OCI-LY1 (cell line): Measurements from ENCODE around the gene ARHGEF39.
"Not testable (repeated sequence)": the region's sequence is repeated elsewhere in the genome, so short reads cannot be mapped to it uniquely, and the experiment has no call there.

ENCODE experiments used
- H2AFZ ChIP-seq: fragments of 200-600 bp; sonication (generic), shearing (Covaris generic); 2 replicates; pipeline ENCODE4 v1.6.0; 2014; ENCODE audit warnings: antibody characterized with exemption, mild to moderate bottlenecking, low read length
- H3F3A ChIP-seq: fragments of 200-600 bp; sonication (generic), shearing (Covaris generic); 2 replicates; pipeline ENCODE4 v1.6.0; 2014; ENCODE audit warnings: mild to moderate bottlenecking, antibody characterized with exemption, low read length, moderate library complexity; ENCODE audit not compliant: insufficient read depth
- H3K27ac ChIP-seq: fragments of 200-600 bp; sonication (generic); 2 replicates; pipeline ENCODE4 v1.5.1; 2014; ENCODE audit warnings: low read length, mixed run types, mild to moderate bottlenecking, low read depth; ENCODE audit not compliant: poor library complexity, severe bottlenecking
- H3K27me3 ChIP-seq: fragments of 200-600 bp; sonication (generic); 2 replicates; pipeline ENCODE4 v1.6.0; 2014; ENCODE audit warnings: antibody characterized with exemption, mild to moderate bottlenecking, low read length, moderate library complexity; ENCODE audit not compliant: insufficient read depth
- H3K36me3 ChIP-seq: fragments of 200-600 bp; sonication (generic); 2 replicates; pipeline ENCODE4 v1.6.1; 2014; ENCODE audit warnings: mild to moderate bottlenecking, antibody characterized with exemption, low read length, moderate library complexity, mixed read lengths; ENCODE audit not compliant: insufficient read depth
- H3K4me1 ChIP-seq: fragments of 200-600 bp; sonication (generic); 2 replicates; pipeline ENCODE4 v1.5.1; 2014; ENCODE audit warnings: mild to moderate bottlenecking, low read length, moderate library complexity; ENCODE audit not compliant: insufficient read depth, severe bottlenecking
- H3K4me2 ChIP-seq: fragments of 200-600 bp; sonication (generic), shearing (Covaris generic); 2 replicates; pipeline ENCODE4 v1.6.1; 2014; ENCODE audit warnings: low read length
- H3K4me3 ChIP-seq: fragments of 200-600 bp; sonication (generic); 2 replicates; pipeline ENCODE4 v1.5.1; 2014; ENCODE audit warnings: low read length, low read depth, mild to moderate bottlenecking, mixed read lengths; ENCODE audit not compliant: poor library complexity, severe bottlenecking
- H3K79me2 ChIP-seq: fragments of 200-600 bp; shearing (Covaris generic); 2 replicates; pipeline ENCODE4 v1.6.1; 2016; ENCODE audit warnings: mixed run types, low read length, mixed read lengths; ENCODE audit not compliant: insufficient read depth
- H3K9ac ChIP-seq: fragments of 200-600 bp; sonication (generic), shearing (Covaris generic); 2 replicates; pipeline ENCODE4 v1.6.1; 2014; ENCODE audit warnings: mild to moderate bottlenecking, low read length, mixed read lengths
- H3K9me2 ChIP-seq: fragments of 200-600 bp; sonication (generic), shearing (Covaris generic); 2 replicates; pipeline ENCODE4 v1.6.1; 2014; ENCODE audit warnings: low read depth, mild to moderate bottlenecking, low read length, mixed read lengths
- H3K9me3 ChIP-seq: fragments of 200-600 bp; shearing (Covaris generic); 2 replicates; pipeline ENCODE4 v1.6.1; 2014; ENCODE audit warnings: low read length, mixed read lengths
- H4K20me1 ChIP-seq: fragments of 200-600 bp; sonication (generic), shearing (Covaris generic); 2 replicates; pipeline ENCODE4 v1.6.0; 2016; ENCODE audit warnings: mild to moderate bottlenecking, low read length; ENCODE audit not compliant: insufficient read depth
- EZH2 ChIP-seq: fragments of 200-600 bp; sonication (generic), shearing (Covaris generic); IDR thresholded peaks from 2 replicates; pipeline ENCODE4 v1.8.0; 2017; ENCODE audit warnings: borderline replicate concordance, mixed run types, mild to moderate bottlenecking, antibody characterized with exemption, low read length, moderate library complexity, mixed read lengths
- TF ChIP-seq, protein P1 (sequence below): fragments of 200-600 bp; sonication (generic), shearing (Covaris generic); IDR thresholded peaks from 2 replicates; pipeline ENCODE4 v1.5.1; 2017; ENCODE audit warnings: mild to moderate bottlenecking, antibody characterized with exemption, low read length, moderate library complexity, mixed read lengths

ARHGEF39 gene

DNA sequence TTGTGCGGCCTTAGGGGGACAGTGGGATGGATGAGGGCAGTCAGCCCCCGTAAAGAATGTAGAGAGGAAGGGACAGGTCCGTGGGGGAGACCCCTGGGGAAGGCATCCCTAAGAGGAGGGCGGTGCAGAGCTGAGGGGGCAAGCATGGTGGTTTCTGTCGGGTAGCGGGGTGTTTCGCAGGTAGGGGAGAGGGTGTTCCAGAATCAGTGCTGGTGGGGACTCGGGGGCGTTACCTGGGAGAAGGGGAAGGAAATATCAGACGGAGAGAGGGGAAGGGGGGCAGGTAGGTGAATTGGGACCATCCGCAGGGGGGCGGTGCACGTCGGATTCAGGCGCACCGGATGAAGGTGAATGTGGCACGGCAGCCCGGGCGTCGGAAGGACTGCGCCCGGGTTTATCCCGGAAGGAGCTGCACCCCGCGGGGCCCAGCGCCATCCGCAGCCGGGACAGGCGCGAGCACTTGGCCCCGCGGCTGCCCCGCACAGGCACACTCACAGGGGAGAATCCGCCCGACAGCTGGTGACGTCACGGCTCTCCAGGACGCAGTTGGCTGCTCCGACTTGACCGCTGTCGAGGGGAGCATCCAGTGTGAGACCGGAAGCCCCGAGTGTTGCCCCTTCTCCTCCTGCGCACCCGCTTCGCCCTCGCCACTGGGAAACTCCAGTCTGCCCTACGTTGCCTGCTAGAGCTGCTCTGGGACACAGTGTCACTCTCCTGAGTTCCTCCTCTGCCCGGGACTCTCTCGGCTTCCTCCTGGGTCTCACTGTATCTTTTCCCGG, 48.1 kb downstream of the ARHGEF39 start:
- Histone ChIP-seq H2AFZ (no peak overlapping the region), H3K79me2 (no peaks in the 10 kb centered on the region), H3K4me3 (peak overlapping the region; percentile 74), H3K9me3 (no peaks in the 10 kb centered on the region), H3K36me3 (peaks cover 39% of the 10 kb centered on the region; the same call in 1 of the 2 replicates), H3F3A (peaks cover 15% of the 10 kb centered on the region), H3K4me2 (peak overlapping the region; percentile 95), H3K27me3 (no peaks in the 10 kb centered on the region), H3K4me1 (peaks cover 66% of the 10 kb centered on the region), H4K20me1 (no peaks in the 10 kb centered on the region), H3K27ac (peak overlapping the region; percentile 100), H3K9ac (peak overlapping the region; percentile 93), H3K9me2 (no peaks in the 10 kb centered on the region)
- no peak for TF ChIP-seq EZH2
- TF ChIP-seq, protein P1, sequence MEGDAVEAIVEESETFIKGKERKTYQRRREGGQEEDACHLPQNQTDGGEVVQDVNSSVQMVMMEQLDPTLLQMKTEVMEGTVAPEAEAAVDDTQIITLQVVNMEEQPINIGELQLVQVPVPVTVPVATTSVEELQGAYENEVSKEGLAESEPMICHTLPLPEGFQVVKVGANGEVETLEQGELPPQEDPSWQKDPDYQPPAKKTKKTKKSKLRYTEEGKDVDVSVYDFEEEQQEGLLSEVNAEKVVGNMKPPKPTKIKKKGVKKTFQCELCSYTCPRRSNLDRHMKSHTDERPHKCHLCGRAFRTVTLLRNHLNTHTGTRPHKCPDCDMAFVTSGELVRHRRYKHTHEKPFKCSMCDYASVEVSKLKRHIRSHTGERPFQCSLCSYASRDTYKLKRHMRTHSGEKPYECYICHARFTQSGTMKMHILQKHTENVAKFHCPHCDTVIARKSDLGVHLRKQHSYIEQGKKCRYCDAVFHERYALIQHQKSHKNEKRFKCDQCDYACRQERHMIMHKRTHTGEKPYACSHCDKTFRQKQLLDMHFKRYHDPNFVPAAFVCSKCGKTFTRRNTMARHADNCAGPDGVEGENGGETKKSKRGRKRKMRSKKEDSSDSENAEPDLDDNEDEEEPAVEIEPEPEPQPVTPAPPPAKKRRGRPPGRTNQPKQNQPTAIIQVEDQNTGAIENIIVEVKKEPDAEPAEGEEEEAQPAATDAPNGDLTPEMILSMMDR = peak; percentile 56; the same call in 1 of the 2 replicates

DNA sequence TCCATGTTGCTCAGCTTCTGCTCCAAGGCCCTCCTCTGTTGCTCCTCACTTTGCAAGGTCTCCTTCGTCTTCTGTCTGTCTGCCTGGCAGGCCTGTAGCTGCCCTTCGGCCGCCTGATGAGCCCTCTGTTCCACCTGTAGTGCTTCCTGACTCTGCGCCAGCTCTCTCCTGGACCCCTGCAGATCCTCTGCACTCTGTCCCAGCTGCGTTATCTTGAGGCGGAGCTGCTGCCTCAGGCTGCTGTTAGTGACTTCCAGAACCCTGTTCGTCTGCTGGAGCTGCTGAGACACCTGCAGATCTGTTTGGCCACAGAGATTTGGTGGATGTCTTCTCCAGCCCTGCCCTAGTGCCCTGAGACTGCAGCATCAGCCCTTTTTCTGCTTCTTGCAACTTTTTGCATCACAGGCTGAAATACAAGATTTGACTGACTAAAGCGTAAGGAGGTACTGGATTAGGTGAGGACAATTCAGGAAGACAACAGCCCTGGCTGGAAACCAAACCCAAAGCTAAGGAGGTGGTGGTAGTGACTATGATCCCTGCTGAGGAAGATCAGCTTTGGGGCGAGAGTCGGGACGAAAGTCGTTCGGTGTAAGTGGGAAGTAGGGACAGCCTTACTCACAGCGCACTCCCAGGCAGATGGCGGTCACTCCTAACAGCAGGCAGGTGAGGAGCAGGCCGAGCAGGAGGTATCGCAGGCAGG, 48.9 kb downstream of the ARHGEF39 start:
- Histone ChIP-seq H3K9me2 (no peaks in the 10 kb centered on the region), H3K4me2 (peak overlapping the region; percentile 95)

DNA sequence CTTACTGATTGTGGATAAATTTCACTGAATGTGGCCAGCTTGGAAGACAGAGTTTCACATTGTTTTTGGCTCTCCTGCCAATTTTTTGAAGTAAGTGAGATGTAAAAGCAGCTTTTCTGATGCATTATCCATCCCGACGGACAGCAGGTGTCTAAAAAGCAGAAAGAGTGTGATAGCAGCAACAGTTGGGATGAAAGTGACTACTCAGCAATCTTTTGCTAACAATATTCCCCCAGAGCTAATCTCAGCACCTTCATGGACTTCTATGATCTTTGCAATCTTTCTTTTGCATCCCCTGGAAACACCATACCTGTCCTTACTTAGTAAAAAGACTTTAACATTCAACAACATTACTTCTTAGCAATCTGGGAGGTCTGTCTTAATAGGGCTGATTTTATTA, 52.2 kb downstream of the ARHGEF39 start:
- Histone ChIP-seq H3K79me2 (no peaks in the 10 kb centered on the region), H3K9ac (no peak overlapping the region), H3K4me2 (no peak overlapping the region), H3K27ac (no peak overlapping the region), H4K20me1 (no peaks in the 10 kb centered on the region), H3K9me3 (no peaks in the 10 kb centered on the region), H3K27me3 (no peaks in the 10 kb centered on the region), H2AFZ (no peak overlapping the region), H3K4me1 (peaks cover 51% of the 10 kb centered on the region), H3F3A (no peaks in the 10 kb centered on the region), H3K9me2 (no peaks in the 10 kb centered on the region), H3K4me3 (no peak overlapping the region), H3K36me3 (peaks cover 77% of the 10 kb centered on the region; the same call in 1 of the 2 replicates)
- TF ChIP-seq, protein P1 = no peak
- TF ChIP-seq EZH2 = no peak

More for the DNA sequence above, 48.9 kb downstream of the ARHGEF39 start:
- no peaks in the 10 kb centered on the region for H3K27me3 ChIP-seq
- H3F3A ChIP-seq = peaks cover 14% of the 10 kb centered on the region
- peak overlapping the region; percentile 74 for H3K4me3 ChIP-seq
- peaks cover 59% of the 10 kb centered on the region for H3K4me1 ChIP-seq
- no peak for TF ChIP-seq EZH2
- TF ChIP-seq, protein P1 = no peak
- H3K9me3 ChIP-seq = no peaks in the 10 kb centered on the region
- H3K27ac ChIP-seq = peak overlapping the region; percentile 100
- no peaks in the 10 kb centered on the region for H4K20me1 ChIP-seq
- no peaks in the 10 kb centered on the region for H3K79me2 ChIP-seq
- peak overlapping the region; percentile 93 for H3K9ac ChIP-seq
- H3K36me3 ChIP-seq = peaks cover 46% of the 10 kb centered on the region; the same call in 1 of the 2 replicates
- H2AFZ ChIP-seq = no peak overlapping the region

DNA sequence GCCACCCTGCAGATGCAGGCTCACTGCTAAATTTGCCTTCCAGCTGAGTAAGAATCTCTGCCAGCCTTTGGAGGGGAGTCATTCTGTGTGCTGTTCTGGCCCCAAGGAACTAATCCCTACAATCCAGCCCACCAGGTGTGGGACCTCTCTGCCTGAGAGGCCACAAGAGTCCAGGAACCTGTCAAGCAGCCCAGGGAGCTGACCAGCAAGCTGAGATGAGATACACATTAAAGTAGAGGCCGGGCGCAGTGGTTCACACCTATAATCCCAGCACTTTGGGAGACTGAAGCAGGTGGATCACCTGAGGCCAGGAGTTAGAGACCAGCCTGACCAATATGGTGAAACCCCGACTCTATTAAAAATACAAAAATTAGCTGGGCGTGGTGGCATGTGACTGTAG, 52.9 kb downstream of the ARHGEF39 start:
- H2AFZ ChIP-seq = not testable (repeated sequence)

More for the DNA sequence above, 52.9 kb downstream of the ARHGEF39 start:
- Histone ChIP-seq H3K4me1 (peaks cover 47% of the 10 kb centered on the region), H3K36me3 (peaks cover 85% of the 10 kb centered on the region; the same call in 1 of the 2 replicates), H3K27ac (peak overlapping the region; percentile 7)
- H3K27me3 ChIP-seq, H3F3A ChIP-seq, H3K9ac ChIP-seq, H3K9me2 ChIP-seq, H4K20me1 ChIP-seq, H3K4me3 ChIP-seq, H3K4me2 ChIP-seq, H3K9me3 ChIP-seq, H3K79me2 ChIP-seq: not testable (repeated sequence)
